GM18508 (cell line): Measurements from ENCODE around the gene ERO1B.

ENCODE experiments used
- ATAC-seq: cut with Tn5 transposase; IDR thresholded peaks from one replicate; pipeline ENCODE4 v1.9.1; 2021; ENCODE audit warnings: moderate number of reproducible peaks; ENCODE audit not compliant: insufficient read depth, unreplicated experiment

ERO1B gene

DNA sequence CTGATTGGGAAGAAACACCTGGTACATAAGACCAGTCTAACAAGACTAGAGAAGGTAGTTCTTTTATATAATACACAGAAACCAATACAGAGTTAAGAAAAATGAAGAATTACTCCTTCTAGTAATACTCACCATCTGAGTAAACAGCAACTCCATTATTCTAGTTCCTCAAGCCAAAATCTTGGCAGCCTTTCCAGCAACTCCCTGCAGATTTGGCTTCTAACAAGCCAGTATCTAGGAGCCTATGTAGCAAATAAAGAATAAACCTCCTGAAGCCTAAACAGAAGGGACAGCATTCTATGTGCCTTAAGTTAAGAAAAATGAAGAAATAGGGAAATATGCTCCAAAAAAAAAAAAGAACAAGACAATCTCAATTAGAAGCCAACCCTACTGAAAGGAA, 24.5 kb downstream of the ERO1B start:
- no peak for ATAC-seq

DNA sequence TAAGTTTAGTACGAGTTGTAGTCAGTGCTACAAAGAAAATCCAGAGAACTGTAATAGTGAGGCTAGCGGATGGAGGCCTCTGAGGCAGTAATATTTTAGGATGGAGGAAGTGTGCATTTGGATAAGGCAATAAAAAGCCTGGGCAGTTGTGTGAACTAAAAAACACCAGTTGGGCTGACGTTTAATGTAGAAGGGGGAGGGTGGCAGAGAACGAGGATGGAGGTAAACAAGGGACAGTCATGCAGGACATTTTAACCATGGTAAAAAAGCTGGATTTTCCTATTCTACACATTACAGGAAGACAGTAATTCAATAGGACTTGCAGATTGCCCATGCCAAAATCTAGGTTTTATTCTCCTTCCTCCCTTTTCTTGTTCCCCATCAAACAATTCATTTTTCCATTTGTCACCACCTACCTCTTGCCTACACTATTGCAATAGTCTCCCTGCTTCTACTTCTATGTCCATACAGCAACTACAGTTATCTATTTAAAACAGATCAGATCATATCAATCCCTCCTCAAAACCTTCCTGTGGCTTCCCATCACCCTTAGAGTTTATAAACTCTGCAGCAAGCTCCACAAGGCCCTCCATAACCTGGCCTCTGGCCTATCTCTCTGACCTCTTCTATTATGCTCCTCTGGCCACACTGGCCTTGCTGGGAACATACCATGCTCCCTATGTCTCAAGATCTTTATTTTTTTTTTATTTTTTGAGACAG, 27.7 kb downstream of the ERO1B start:
- ATAC-seq, result no peak

DNA sequence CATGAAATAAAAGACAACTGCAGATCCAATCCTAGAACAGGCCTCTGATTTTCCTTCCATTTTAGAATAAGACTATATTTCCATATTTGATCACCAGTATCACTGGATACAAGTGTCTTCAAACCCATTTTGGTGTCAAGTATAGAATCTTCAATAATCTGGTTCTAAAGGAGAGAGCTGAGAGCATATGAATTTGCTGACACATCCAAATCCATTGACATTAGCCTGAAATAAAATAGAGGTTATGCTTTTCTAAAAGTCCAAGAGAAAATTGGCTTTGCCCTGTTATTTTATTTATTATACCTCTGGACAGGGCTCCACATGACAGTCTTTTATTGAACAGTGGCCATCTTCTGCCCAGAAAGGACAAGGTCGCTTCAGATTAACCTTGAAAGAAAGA, 28.6 kb downstream of the ERO1B start:
- no peak for ATAC-seq

DNA sequence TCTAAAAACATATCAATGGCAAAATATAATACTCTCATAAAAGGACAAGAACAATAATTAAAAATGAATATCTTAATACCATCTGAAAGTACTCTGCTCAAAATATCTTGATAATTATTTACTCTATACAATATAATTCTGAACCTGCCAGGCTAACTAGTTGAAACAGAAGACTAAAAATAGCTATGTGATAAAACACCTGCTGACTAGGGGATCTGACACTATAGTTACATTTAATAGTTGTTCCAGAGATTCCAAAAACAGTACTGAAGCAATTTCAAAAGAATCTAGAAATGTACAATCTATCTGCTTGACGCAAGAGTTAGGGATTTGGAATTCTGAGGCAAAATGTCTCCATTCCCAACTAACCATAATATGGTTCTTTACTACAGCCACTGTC, 30.2 kb downstream of the ERO1B start:
- no peak for ATAC-seq

DNA sequence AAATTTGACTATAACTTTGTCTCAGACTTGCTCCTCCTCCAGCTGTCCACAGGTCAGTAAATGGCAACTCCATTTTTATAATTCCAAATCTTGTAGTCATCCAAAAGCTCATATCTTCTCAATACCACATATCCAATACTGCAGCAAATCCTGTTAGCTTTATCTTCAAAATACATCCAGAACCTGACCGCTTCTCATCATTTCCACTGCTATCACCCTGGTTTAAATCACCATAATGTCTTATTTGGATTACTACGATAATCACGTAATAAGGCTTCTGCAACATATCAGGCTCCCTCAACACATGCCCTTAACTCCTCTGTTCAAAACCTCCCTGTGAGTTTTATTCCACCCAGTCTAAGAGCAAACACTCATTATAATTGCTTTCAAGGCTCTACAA, 34.5 kb downstream of the ERO1B start:
- no peak for ATAC-seq

DNA sequence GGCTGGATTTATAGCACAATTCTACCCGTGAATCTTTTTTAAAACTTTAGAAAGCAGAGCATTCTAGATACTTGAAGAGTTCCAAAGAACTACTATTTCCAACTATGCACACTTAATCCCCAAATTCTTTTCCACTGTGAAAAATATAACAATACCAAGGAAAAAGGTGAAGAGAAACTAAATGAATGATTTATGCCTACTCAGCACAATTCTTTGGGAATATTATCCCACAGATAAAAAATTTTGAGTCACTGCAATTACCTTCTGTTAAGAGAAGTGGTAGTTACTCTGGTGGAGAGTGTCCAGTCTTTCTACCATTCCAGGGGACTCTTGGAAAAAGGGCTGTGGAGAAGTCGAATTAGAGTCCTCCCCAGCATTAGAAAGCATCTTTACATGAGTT, 39.2 kb downstream of the ERO1B start:
- ATAC-seq, result no peak

DNA sequence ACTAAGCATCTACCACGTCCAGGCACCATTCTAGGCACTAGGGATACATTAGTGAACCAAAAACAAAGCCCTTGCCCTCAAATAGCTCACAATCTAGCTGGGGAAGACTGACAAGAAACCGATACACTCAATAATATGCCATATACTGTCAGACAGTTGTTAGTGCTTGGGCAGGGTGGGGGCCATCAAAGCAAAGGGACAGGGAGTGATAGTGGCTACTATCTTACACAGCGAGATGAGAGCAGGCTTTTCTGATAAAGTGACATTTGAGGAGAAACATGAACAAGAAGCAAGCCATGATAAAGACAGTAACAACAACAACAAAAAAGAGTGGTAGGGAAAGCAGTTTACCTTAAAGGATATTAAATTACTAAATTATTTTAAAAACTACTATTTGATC, 41.1 kb downstream of the ERO1B start:
- ATAC-seq, result no peak

DNA sequence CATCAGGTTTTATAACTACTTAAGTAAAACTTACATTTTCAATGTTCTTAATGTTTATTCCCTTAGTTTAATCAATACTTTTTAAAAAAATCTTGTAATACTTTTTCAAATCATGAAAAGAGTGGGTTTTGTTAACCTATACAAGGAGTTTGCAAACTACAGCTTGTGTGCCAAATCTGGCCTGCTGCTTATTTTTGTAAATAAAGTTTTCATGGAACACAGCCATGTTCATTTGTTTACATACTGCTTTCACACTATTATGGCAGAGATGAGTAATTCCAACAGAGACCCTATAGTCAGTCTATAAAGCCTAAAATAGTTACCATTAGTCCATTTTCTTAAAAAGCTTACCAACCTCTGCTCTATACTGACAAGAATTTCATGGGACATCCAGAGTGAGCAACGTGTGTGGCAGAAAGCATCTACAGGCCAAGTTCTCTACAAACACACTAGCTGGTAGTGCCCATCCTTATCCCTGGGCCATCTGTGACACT, 42.6 kb downstream of the ERO1B start:
- no peak for ATAC-seq

DNA sequence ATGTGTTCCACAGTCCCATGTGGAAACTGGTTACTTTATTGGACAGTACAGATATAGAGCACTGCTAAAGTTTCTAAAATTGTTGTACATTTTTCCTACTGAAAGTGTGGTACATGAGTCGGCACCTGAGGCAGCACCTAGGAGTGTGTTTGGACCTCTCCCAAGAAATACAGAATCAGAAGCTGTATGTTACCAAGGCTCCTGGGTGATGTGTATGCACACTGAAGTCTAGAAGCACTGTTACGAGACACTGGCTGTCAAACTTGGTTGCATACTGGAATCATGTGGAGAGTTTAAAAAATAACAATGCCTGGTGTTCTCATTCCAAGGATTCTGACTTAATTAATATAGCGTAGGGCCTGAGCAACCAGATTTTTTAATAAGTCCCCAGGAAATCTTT, 46.6 kb downstream of the ERO1B start:
- ATAC-seq, result no peak

DNA sequence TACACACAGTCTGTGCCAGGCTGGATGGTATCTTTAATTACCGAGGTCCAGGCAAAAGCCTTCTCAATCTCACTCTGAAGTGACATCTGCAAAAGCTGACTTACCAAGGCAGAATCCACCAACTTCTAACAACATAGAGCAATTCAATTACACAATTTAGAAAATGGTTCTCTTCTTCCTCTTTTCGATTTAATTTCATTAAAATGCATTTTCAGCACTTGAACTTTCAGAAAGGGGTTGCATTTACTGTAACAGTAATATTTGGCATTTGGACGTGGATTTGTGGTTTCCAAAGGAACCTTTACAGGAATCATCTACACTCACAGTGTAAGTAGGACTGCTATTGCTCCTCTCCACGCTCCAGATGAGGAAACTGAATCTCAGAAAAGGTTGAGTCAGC, 53.3 kb downstream of the ERO1B start:
- ATAC-seq, result no peak

DNA sequence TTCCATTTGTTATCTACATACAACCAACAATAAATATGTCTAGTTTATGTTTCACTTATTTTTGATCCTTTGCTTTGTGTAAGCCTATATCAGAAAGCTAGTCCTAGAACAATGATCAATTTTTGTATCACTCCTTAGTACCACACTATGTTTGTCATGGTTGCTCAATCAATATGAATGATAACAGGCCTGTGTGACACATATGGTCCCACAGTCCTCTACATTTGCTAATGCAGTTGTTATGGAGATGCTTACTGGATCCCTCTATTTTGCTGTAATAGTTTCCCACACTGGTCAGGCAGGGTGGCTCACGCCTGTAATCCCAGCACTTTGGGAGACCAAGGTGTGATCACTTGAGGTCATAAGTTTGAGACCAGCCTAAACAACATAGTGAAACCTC, 59.1 kb downstream of the ERO1B start:
- ATAC-seq, result no peak

DNA sequence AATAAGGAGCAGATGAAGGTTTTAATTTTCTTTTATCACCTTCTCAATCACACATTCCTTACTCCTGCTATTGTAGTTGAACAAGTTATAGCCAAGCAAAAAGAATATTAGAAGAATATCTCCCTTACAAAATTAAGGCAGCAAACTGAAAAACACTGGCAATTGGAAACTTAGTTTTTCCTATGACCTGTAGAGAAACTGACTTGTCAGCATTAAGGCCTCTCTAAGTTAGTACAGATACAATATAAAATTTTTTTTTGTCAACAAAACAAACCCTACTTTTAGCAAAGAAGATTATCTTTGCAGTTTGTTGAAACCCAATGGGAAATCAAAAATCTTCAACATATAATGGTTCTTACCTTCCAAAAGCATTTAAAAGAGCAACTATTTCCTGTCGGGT, 61.3 kb downstream of the ERO1B start:
- ATAC-seq, result no peak

DNA sequence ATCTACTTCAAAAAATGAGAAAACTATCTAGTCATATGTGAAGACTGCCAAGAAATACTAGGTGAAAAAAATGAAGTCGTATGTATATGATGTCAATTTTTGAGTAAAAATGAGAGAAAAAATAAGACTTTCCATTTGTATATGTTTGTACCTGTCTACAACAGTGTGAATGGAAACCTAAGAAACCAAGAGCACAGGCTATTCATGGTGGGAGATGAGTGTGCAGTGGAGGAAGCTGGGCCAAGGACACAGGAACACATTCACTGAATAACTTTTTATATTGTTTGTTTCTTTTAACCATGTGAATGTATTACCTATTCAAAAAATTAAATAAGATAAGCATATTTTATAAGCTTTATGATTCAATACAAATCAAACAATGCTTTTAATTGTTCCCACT, 67.0 kb downstream of the ERO1B start:
- no peak for ATAC-seq

DNA sequence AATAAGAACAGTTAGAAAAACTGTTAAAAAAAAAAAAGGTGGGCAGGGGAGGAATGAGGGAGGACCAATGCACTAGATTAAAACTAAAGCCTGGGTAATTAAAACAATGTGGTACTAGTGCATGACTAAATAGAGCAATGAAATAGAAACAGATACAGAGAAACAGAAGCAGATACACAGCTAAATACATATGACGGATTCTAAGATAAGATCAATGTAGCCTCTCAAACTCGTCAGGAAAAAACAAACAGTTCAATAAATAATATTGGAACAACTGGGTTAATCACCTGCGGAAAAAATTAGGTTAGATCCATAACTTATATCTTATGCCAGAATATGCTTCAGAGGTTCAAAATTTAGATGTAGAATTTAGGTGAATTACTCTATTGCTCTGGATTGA, 68.2 kb downstream of the ERO1B start:
- ATAC-seq, result no peak

DNA sequence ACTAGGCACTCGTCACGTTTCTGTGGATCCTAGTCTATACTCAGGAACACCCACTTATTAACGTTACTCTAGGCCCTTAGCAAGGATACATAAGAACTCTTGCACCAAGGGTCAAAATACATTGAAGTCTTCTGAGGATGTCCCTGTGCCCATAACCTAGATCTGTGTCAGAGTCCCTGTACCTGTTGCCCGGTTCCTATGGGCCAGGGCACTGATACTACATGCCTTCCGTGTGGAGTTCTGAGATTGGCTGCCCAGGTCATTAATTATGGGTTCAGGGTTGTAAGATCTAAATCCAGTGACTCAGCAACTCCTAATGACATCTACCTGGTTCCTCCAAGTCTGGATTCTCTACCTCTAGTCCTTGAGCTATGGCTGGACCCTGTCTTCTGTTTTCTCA, 69.9 kb downstream of the ERO1B start:
- no peak for ATAC-seq

DNA sequence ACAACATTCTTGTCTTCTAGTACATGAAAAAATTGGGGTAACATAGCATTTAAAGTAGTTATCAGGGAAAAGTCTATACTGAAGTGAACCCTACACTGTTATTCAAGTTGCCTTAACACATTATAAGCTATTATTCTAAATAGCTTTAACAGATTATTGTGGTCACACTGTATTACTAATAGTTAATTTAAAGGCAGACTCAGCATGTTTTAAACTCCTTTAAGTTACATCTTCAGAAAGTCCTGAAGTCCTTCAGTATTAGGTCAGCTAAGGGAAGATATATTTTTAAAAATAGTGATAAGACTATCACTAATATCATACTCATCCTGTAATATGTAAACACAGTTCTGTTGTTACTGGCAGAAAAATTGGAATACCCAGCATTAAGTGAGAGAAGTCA, 72.0 kb downstream of the ERO1B start:
- ATAC-seq, result no peak

DNA sequence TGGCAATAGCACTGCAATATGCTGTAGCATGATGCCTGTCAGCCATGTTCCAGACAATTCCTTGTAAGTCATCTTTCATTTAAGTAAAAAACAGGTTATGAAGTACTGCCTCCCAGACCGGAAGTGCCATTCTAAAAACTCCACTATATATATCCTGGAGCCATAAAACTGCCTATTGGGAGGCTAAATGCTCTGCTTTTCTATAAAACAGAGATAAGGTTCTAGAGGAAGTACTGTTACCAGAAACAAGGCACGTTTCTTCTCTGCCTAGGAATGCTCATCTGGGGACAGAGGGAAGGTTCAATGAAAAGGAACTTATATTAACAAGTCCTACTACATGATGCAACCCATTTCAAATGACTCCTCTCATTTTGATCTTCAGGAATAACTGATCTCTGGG, 72.6 kb downstream of the ERO1B start:
- ATAC-seq, result no peak

DNA sequence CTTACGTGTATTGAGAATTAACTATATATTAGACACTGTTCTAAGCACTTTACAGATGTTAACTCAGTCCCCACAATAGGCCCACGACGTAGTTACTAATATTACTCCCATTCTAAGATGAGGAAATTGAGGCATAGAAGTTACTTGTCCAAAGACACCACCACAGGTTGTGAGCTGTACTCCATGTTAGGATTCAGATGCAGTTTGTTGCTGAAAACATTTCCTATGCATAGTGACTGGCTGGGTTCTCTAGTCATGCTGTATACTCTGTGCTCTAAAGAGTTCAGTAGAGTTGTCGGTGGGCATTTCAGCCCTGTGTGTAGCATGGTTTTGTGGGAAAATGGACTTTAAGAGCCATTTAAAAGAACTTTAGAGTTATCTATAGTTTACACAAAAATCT, 74.2 kb downstream of the ERO1B start:
- no peak for ATAC-seq

DNA sequence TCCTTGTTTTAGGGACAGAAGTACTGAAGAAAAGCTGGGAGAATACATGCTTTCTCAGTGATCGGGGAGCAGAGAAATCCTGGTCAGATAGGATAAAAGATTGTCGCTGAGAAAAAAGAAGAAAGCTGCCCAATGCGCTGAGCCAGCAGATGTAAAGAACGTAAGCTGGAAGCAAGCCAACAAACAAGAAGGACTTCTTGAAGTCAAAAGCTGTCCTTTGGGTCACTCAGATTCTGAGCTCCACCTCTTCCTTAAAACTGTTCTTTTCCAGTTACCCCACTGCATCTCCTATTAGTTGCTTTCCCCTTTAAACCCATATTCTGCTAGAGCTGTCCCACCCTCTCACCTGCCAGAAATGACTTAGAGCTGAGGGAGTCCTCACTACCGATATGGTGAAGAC, 74.6 kb downstream of the ERO1B start:
- ATAC-seq, result no peak

DNA sequence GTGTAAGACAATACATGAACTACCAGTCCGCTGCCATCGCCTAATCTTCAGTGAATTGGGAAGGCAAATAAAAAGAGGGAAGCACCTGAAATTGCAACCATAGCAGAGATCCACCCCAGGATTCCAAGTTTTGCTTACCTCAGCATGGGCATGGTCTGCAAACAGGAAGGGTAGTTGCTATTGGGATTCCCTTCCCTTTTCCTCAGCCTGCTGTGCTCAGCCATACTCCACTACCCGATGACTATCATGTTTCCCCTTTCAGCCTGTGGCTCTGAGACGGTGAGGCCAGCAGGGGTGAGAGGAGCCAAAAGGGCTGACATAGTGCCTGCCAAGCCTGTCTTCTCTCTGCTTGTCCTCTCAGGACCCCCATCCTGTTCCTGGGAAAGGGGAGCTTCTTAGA, 75.2 kb downstream of the ERO1B start:
- no peak for ATAC-seq

DNA sequence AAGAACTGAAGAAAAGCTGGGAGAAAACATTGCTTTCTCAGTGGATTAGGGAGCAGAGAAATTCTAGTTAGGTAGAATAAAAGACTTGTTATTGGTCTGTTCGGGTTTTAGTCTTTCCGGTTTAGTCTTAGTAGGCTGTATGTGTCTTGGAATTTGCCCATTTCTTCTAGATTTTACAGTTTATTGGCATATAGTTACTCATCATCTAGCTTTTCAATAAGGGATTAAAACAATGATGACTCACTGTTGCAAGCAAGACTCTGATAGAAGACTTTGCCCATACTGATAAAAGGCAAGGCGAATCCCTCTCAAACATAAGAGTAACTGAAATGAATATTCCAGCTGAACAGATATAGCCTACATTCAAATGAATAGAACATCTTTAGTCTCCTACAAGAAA, 77.1 kb downstream of the ERO1B start:
- ATAC-seq, result no peak

DNA sequence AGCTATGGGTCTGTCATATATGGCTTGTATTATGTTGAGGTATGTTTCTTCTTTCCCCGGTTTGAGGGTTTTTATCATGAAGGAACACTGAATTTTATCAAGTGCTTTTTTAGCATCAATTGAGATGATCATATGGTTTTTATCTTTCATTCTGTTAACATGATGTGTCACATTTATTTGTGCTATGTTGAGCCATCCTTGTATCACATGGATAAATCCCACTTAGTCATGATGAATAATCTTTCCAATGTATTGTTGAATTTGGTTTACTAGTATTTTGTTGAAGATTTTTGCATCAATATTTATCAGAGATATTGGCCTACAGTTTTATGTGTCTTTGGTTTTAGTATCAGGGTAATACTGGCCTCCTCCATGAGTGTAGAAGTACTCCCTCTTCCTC, 77.7 kb downstream of the ERO1B start:
- ATAC-seq, result no peak

DNA sequence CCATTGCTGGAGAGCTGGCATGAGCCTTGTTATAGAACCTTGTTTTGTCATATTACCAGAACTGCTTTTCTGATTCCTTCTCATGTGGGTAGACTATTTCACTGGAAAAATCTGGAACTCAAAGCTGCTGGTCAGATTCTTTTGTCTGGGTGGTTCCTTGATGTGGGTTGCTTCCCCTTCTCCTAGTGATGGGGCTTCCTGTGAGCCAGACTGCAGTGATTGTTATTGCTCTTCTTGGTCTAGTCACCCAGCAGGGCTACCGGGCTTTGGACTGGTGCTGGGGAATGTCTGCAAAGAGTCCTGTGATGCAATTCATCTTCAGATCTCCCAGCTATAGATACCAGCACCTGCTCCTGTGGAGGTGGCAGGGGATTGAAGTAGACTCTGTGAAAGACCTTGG, 80.0 kb downstream of the ERO1B start:
- ATAC-seq, result no peak
